Neutrophil (primary cell): ENCODE measurements around the gene JAM3.

Source experiments
- H3K27ac ChIP-seq: fragments of 200-600 bp; sonication (generic); 2 replicates; pipeline ENCODE4 v1.5.1; 2016; ENCODE audit warnings: mild to moderate bottlenecking, moderate library complexity
- H3K27me3 ChIP-seq: fragments of 200-600 bp; sonication (generic); 2 replicates; pipeline ENCODE4 v1.6.0; 2016; ENCODE audit warnings: mild to moderate bottlenecking
- H3K36me3 ChIP-seq: fragments of 200-600 bp; sonication (generic); 2 replicates; pipeline ENCODE4 v1.5.1; 2017
- H3K4me1 ChIP-seq, 2 experiments: fragments of 200-600 bp in 1 of 2; sonication (generic) in 1 of 2; 1 replicate in 1 of 2; 2 replicates in 1 of 2; pipeline versions ENCODE4 v1.5.1 to v1.6.1; 2013 to 2016; ENCODE audit warnings: low read depth in 1 of 2, low read length in 1 of 2, mild to moderate bottlenecking in 1 of 2, moderate library complexity in 1 of 2; ENCODE audit not compliant: control insufficient read depth in 1 of 2, insufficient read depth in 1 of 2
- H3K4me3 ChIP-seq, 2 experiments: fragments of 200-600 bp in 1 of 2; sonication (generic) in 1 of 2; 1 replicate in 1 of 2; 2 replicates in 1 of 2; pipeline ENCODE4 v1.5.1; 2013 to 2016; ENCODE audit warnings: low read depth in 1 of 2, low read length in 1 of 2, mild to moderate bottlenecking in 1 of 2, moderate library complexity in 1 of 2
- H3K9me3 ChIP-seq: fragments of 200-600 bp; sonication (generic); 2 replicates; pipeline ENCODE4 v1.5.1; 2016
- CTCF ChIP-seq: fragments of 200-600 bp; sonication (generic); IDR thresholded peaks from 2 replicates; pipeline ENCODE4 v1.5.1; 2016; ENCODE audit warnings: antibody characterized with exemption

The JAM3 gene

GRCh38 chr11:134164490-134165370, 95.9 kb downstream of the JAM3 start:
- H3K27ac ChIP-seq = no peak overlapping the region
- H3K27me3 ChIP-seq = no peaks in the 10 kb centered on the region
- no peaks in the 10 kb centered on the region for H3K9me3 ChIP-seq
- TF ChIP-seq CTCF = no peak
- H3K4me3 ChIP-seq = no peak overlapping the region
- peaks cover 74% of the 10 kb centered on the region for H3K36me3 ChIP-seq
- H3K4me1 ChIP-seq = no peaks in the 10 kb centered on the region

DNA sequence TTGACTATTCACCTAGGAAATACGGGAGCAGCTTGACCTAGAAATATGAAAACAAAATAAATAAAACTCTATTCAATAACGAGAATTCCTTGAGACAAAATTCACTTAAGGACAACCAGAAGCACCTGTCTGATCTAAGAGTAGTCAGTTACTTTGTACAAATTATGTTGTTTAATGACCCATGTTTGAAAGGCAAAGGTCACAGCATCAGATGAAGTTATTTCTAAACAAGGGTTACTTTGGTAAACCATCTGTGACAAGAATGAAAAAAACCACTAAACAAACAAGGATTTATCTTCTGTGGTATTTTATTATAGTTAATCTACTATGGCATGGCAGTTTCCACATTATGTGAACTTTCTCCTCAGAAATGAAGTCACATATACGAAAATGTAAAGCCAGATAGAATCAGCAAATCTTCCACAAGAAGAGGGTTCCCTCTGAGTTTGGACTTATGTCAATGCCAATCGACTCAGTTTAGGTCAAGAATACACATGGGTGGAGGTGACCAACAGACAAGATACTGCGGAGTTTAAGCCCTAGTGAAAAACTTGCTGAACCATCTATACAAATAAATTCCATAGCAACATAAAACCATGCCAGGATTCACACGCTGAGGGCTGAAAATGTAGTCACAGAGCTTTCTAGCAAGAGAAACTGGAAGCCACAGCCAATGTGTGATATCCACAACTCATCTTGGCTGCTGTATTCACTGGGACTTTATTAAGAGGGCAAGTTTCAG, 101.5 kb downstream of the JAM3 start:
- no peaks in the 10 kb centered on the region for H3K4me1 ChIP-seq
- peaks cover 65% of the 10 kb centered on the region for H3K36me3 ChIP-seq
- no peaks in the 10 kb centered on the region for H3K9me3 ChIP-seq
- H3K27me3 ChIP-seq = no peaks in the 10 kb centered on the region
- no peak overlapping the region for H3K27ac ChIP-seq
- H3K4me3 ChIP-seq = no peak overlapping the region
- no peak for TF ChIP-seq CTCF

DNA sequence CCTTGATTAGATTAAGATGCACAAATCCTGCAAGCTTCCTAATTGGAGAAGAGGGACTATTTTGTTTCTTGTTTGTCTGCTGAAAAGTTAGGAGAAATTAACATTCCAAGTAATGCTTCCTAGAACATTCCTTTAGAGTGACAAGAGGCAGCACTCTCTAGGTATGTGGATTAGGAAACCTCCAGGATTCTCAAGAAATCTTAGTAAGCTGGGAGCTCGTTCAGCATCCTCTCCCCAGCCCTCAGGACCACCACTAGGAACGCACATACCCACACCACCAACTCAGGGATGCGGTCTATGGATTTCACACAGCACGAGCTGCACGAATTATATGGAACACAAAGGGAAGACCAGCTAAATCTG, 102.0 kb downstream of the JAM3 start:
- no peak overlapping the region for H3K4me3 ChIP-seq
- H3K4me1 ChIP-seq = no peaks in the 10 kb centered on the region
- TF ChIP-seq CTCF = no peak
- no peak overlapping the region for H3K27ac ChIP-seq
- no peaks in the 10 kb centered on the region for H3K9me3 ChIP-seq
- no peaks in the 10 kb centered on the region for H3K27me3 ChIP-seq
- H3K36me3 ChIP-seq = peaks cover 63% of the 10 kb centered on the region

DNA sequence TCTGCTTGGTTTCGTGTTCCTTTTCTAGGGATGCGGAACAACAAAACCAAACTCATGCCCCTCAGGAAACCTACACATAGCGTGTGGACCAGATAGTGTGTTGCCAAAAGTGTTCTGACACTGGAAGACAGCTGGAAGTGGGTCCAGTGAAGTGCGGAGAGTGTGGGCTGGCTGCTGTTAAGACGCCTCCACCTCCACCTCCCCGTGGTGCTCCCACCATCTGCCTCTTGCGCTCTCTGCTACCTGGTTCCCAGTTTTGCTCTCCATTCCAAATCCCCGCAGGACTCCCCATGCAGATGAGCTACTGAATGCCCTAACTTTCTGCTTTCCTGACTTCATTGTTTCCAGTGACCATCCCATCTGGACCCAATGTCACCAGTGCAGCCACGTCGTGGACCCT, 103.1 kb downstream of the JAM3 start:
- H3K27ac ChIP-seq = no peak overlapping the region
- no peaks in the 10 kb centered on the region for H3K27me3 ChIP-seq
- no peak overlapping the region for H3K4me3 ChIP-seq
- H3K4me1 ChIP-seq = no peaks in the 10 kb centered on the region
- TF ChIP-seq CTCF = no peak
- no peaks in the 10 kb centered on the region for H3K9me3 ChIP-seq
- H3K36me3 ChIP-seq = peaks cover 74% of the 10 kb centered on the region

GRCh38 chr11:134173296-134173695, 104.4 kb downstream of the JAM3 start:
- Histone ChIP-seq H3K27ac (no peak overlapping the region), H3K27me3 (no peaks in the 10 kb centered on the region), H3K9me3 (no peaks in the 10 kb centered on the region), H3K4me1 (no peaks in the 10 kb centered on the region), H3K4me3 (no peak overlapping the region), H3K36me3 (peaks cover 74% of the 10 kb centered on the region)
- no peak for TF ChIP-seq CTCF
